Endodermal cell (in vitro differentiated cells): Measurements from ENCODE around the gene COQ8A. TPM values are rescaled to one million over a fixed set of nuclear protein-coding genes. Genes with fewer than 3 reads are reported as not detected.

Source experiments
- DNase-seq: peaks from one replicate; pipeline ENCODE4 v3.0.0-alpha.2; 2017
- H3K27ac ChIP-seq: 2 replicates; pipeline ENCODE4 v1.5.1; 2013; ENCODE audit warnings: mild to moderate bottlenecking, low read depth, low read length, moderate library complexity
- H3K27me3 ChIP-seq: 2 replicates; pipeline ENCODE4 v1.6.1; 2013; ENCODE audit warnings: mild to moderate bottlenecking, low read length, moderate library complexity; ENCODE audit not compliant: insufficient read depth, control insufficient read depth, poor library complexity, severe bottlenecking
- H3K36me3 ChIP-seq: 2 replicates; pipeline ENCODE4 v1.7.0; 2013; ENCODE audit warnings: mild to moderate bottlenecking, low read length, moderate library complexity; ENCODE audit not compliant: control insufficient read depth, insufficient read depth
- H3K4me1 ChIP-seq: one replicate; pipeline ENCODE4 v1.7.0; 2013; ENCODE audit warnings: low read length; ENCODE audit not compliant: control insufficient read depth, insufficient read depth
- H3K4me3 ChIP-seq: 2 replicates; pipeline ENCODE4 v1.5.1; 2013; ENCODE audit warnings: mild to moderate bottlenecking, low read length, moderate library complexity
- H3K9ac ChIP-seq: 2 replicates; pipeline ENCODE4 v1.6.1; 2013; ENCODE audit warnings: mild to moderate bottlenecking, low read length, moderate library complexity; ENCODE audit not compliant: poor library complexity, severe bottlenecking; ENCODE audit errors: extremely low read depth
- H3K9me3 ChIP-seq: 2 replicates; pipeline ENCODE4 v1.6.1; 2013; ENCODE audit warnings: mild to moderate bottlenecking, low read length, moderate library complexity; ENCODE audit not compliant: control insufficient read depth
- H3K27ac Mint-ChIP-seq: 2 replicates; pipeline ENCODE4 v1.8.0; 2020; ENCODE audit warnings: mixed read lengths
- H3K27me3 Mint-ChIP-seq: 2 replicates; pipeline ENCODE4 v1.8.0; 2021; ENCODE audit warnings: mild to moderate bottlenecking, mixed read lengths; ENCODE audit not compliant: insufficient read depth
- H3K36me3 Mint-ChIP-seq: 2 replicates; pipeline ENCODE4 v1.8.0; 2020; ENCODE audit warnings: low read depth, mixed read lengths
- H3K4me1 Mint-ChIP-seq: 2 replicates; pipeline ENCODE4 v1.8.0; 2020; ENCODE audit warnings: mixed read lengths
- H3K4me3 Mint-ChIP-seq: 2 replicates; pipeline ENCODE4 v1.8.0; 2020; ENCODE audit warnings: mild to moderate bottlenecking, moderate library complexity, mixed read lengths
- H3K9me3 Mint-ChIP-seq: 2 replicates; pipeline ENCODE4 v1.8.0; 2020; ENCODE audit warnings: mild to moderate bottlenecking, mixed read lengths
- CTCF ChIP-seq: fragments of 200-600 bp; sonication (generic); conservative IDR thresholded peaks from 2 replicates; pipeline ENCODE4 v1.5.0; 2021; ENCODE audit warnings: antibody characterized with exemption, mild to moderate bottlenecking
- WGBS, 2 experiments: methylation state at CpG; one replicate each; pipeline versions ENCODE4 v1.1.5 to v1.1.7; 2013; ENCODE audit warnings: missing lambda C conversion rate in 2 of 2, mixed read lengths in 1 of 2; ENCODE audit not compliant: insufficient coverage in 1 of 2, insufficient read length in 1 of 2; 5-methylcytosine and 5-hydroxymethylcytosine counted together
- total RNA-seq, 2 donors: library from RNA; stranded (reverse); fragmentation: NEBNext Ultra II Directional in 1 of 2; extraction: Animal tissue kit (Norgen Biotek cat#: 25700) in 1 of 2; gene quantifications; 2 replicates in 1 of 2; 3 replicates in 1 of 2; pipeline ENCODE4 v1.2.1, GENCODE V29; 2021

COQ8A gene
- total RNA-seq, 2 donors from 2014 or later: 6.6 to 14.9 TPM

GRCh38 chr1:226894826-226895225 lies 45.3 kb upstream of the COQ8A start:
- H3K4me3 ChIP-seq: no peak overlapping the region
- 88% methylated on average over 3 of the region's 3 CpGs; no CpG with 5 or more reads in 1 of the 2 experiments for WGBS, 2 experiments
- no peaks in the 10 kb centered on the region for H3K27me3 Mint-ChIP-seq
- H3K9ac ChIP-seq: no peak overlapping the region
- no peak overlapping the region for H3K4me3 Mint-ChIP-seq
- H3K27ac ChIP-seq: no peak overlapping the region
- no peak overlapping the region for H3K27ac Mint-ChIP-seq
- H3K36me3 ChIP-seq: peaks cover 22% of the 10 kb centered on the region
- peaks cover 51% of the 10 kb centered on the region for H3K36me3 Mint-ChIP-seq
- TF ChIP-seq CTCF: no peak
- no peaks in the 10 kb centered on the region for H3K27me3 ChIP-seq
- no peaks in the 10 kb centered on the region for H3K9me3 ChIP-seq
- no peaks in the 10 kb centered on the region for H3K4me1 ChIP-seq
- H3K9me3 Mint-ChIP-seq: no peaks in the 10 kb centered on the region
- H3K4me1 Mint-ChIP-seq: no peaks in the 10 kb centered on the region
- DNase-seq: no peak

- peaks cover 22% of the 10 kb centered on the region for H3K36me3 ChIP-seq
- no peak overlapping the region for H3K4me3 Mint-ChIP-seq
- no peaks in the 10 kb centered on the region for H3K27me3 Mint-ChIP-seq
- no peak overlapping the region for H3K27ac ChIP-seq
- no peaks in the 10 kb centered on the region for H3K9me3 Mint-ChIP-seq
- H3K27me3 ChIP-seq: no peaks in the 10 kb centered on the region
- no peaks in the 10 kb centered on the region for H3K9me3 ChIP-seq
- H3K36me3 Mint-ChIP-seq: peaks cover 57% of the 10 kb centered on the region
- DNase-seq: no peak
- no peak overlapping the region for H3K4me3 ChIP-seq
- WGBS, 2 experiments: 85 to 100% methylated on average over 9 to 11 of the region's 11 CpGs
- no peak overlapping the region for H3K27ac Mint-ChIP-seq
- H3K9ac ChIP-seq: no peak overlapping the region
- no peak for TF ChIP-seq CTCF
- H3K4me1 ChIP-seq: no peaks in the 10 kb centered on the region
- H3K4me1 Mint-ChIP-seq: no peaks in the 10 kb centered on the region
Observed at GRCh38 chr1:226895644-226896043, 44.5 kb upstream of the COQ8A start.

- Mint-ChIP-seq H3K36me3 (peaks cover 45% of the 10 kb centered on the region), H3K27me3 (no peaks in the 10 kb centered on the region), H3K4me1 (no peaks in the 10 kb centered on the region), H3K4me3 (no peak overlapping the region), H3K9me3 (no peaks in the 10 kb centered on the region), H3K27ac (no peak overlapping the region)
- H3K9me3 ChIP-seq: no peaks in the 10 kb centered on the region
- TF ChIP-seq CTCF: no peak
- no peak overlapping the region for H3K27ac ChIP-seq
- H3K36me3 ChIP-seq: peaks cover 26% of the 10 kb centered on the region
- WGBS, 2 experiments: 80 to 97% methylated on average over 1 to 3 of the region's 3 CpGs
- no peaks in the 10 kb centered on the region for H3K4me1 ChIP-seq
- no peaks in the 10 kb centered on the region for H3K27me3 ChIP-seq
- DNase-seq: no peak
- H3K4me3 ChIP-seq: no peak overlapping the region
- no peak overlapping the region for H3K9ac ChIP-seq
Observed at GRCh38 chr1:226898246-226898645, 41.8 kb upstream of the COQ8A start.
